BJ (cell line): ENCODE results near the gene HSPB6. TPM values are rescaled to one million over a fixed set of nuclear protein-coding genes. Genes with fewer than 3 reads are reported as not detected.

Source experiments
- CTCF ChIA-PET: fragments of 350-600 bp; formaldehyde crosslinking; extraction: SDS; loops from one replicate; lab custom pipeline; 2021; ENCODE audit warnings: antibody characterized with exemption, inconsistent platforms; lab: Yijun Ruan, JAX
- POLR2A ChIA-PET: fragments of 300-600 bp; sonication (Branson Sonifier 250); formaldehyde crosslinking; extraction: SDS; loops from one replicate; lab custom pipeline; 2021; ENCODE audit warnings: antibody characterized with exemption; lab: Charles Lee
- DNase-seq: peaks from one replicate; pipeline ENCODE4 v3.0.0-alpha.2; 2011; ENCODE audit warnings: low read depth
- H3K27me3 ChIP-seq: 2 replicates; pipeline ENCODE4 v1.6.0; 2011; ENCODE audit warnings: low read length; ENCODE audit not compliant: control insufficient read depth, insufficient read depth
- H3K36me3 ChIP-seq: 2 replicates; pipeline ENCODE4 v1.5.1; 2011; ENCODE audit warnings: low read length; ENCODE audit not compliant: control insufficient read depth, insufficient read depth
- H3K4me3 ChIP-seq: 2 replicates; pipeline ENCODE4 v1.5.1; 2011; ENCODE audit warnings: low read depth, mild to moderate bottlenecking, control low read depth, low read length
- CTCF ChIP-seq: IDR thresholded peaks from 2 replicates; pipeline ENCODE4 v1.5.1; 2011; ENCODE audit warnings: low read depth, mild to moderate bottlenecking, control low read depth, inconsistent platforms, low read length, moderate library complexity; ENCODE audit not compliant: insufficient read depth
- polyA plus RNA-seq: library from polyadenylated mRNA; depleted of rRNA; stranded (reverse); fragments of >200 nt; gene quantifications from 2 replicates; pipeline ENCODE4 v1.2.3, GENCODE V29; 2011

HSPB6 gene
- polyA plus RNA-seq, 1 experiment, result 21.0 TPM

- DNase-seq, result no peak
- ChIA-PET CTCF (interaction anchor here (1.5 kb wide), 1 partner anchor 44 kb away, joined by 5 read pairs; no protein-coding TSS in a partner anchor), POLR2A (no interaction called here)
- H3K4me3 ChIP-seq, result no peak overlapping the region
- peaks cover 37% of the 10 kb centered on the region for H3K36me3 ChIP-seq
- TF ChIP-seq CTCF, result peak; percentile 22; the same call in 1 of the 2 replicates
- H3K27me3 ChIP-seq, result no peaks in the 10 kb centered on the region
These were observed 19.6 kb downstream of the HSPB6 start for GRCh38 chr19:35736913-35737886.

- DNase-seq, result no peak
- Histone ChIP-seq H3K36me3 (peaks cover 56% of the 10 kb centered on the region), H3K27me3 (no peaks in the 10 kb centered on the region), H3K4me3 (no peak overlapping the region)
- ChIA-PET POLR2A (no interaction called here), CTCF (no interaction called here)
- no peak for TF ChIP-seq CTCF
These were observed 21.9 kb downstream of the HSPB6 start for GRCh38 chr19:35734889-35735288.

GRCh38 chr19:35734273-35734672 lies 22.6 kb downstream of the HSPB6 start:
- TF ChIP-seq CTCF, result no peak
- Histone ChIP-seq H3K27me3 (no peaks in the 10 kb centered on the region), H3K4me3 (no peak overlapping the region), H3K36me3 (peaks cover 60% of the 10 kb centered on the region)
- ChIA-PET CTCF (no interaction called here), POLR2A (no interaction called here)
- DNase-seq, result no peak

- peaks cover 65% of the 10 kb centered on the region for H3K36me3 ChIP-seq
- TF ChIP-seq CTCF, result no peak
- POLR2A ChIA-PET, result no interaction called here
- no peak for DNase-seq
- no peaks in the 10 kb centered on the region for H3K27me3 ChIP-seq
- no peak overlapping the region for H3K4me3 ChIP-seq
- CTCF ChIA-PET, result no interaction called here
These were observed 23.4 kb downstream of the HSPB6 start for GRCh38 chr19:35733180-35734125.
